Body of pancreas (tissue), 4 donors: ENCODE measurements around the gene PRKG1. TPM values are rescaled to one million over a fixed set of nuclear protein-coding genes. Genes with fewer than 3 reads are reported as not detected.

ENCODE experiments used
- ATAC-seq: fragments of 150-250 bp; one replicate; pipeline ENCODE4 v1.9.1; 2016
- DNase-seq, 4 donors: peaks; one replicate each; pipeline ENCODE4 v3.0.0-alpha.2; 2019
- H3K27ac ChIP-seq, 4 donors: fragments of 200-600 bp; sonication (generic); 1 replicate in 3 of 4; 2 replicates in 1 of 4; pipeline versions ENCODE4 v1.5.1 to v1.6.1; 2016 to 2019; ENCODE audit warnings: mild to moderate bottlenecking in 1 of 4, mixed read lengths in 1 of 4, moderate library complexity in 1 of 4
- H3K27me3 ChIP-seq, 2 donors: fragments of 200-600 bp; sonication (generic); one replicate each; pipeline ENCODE4 v1.6.0; 2016; ENCODE audit warnings: mild to moderate bottlenecking in 1 of 2
- H3K36me3 ChIP-seq, 2 donors: fragments of 200-600 bp; sonication (generic); replicated peaks in 1 of 2; 2 replicates each; pipeline ENCODE4 v1.5.1; 2016; ENCODE audit warnings: low read depth in 2 of 2; ENCODE audit not compliant: insufficient read depth in 1 of 2
- H3K4me1 ChIP-seq: fragments of 200-600 bp; sonication (generic); one replicate; pipeline ENCODE4 v1.6.0; 2016
- H3K4me3 ChIP-seq, 2 donors: fragments of 200-600 bp; sonication (generic); 1 replicate in 1 of 2; 2 replicates in 1 of 2; pipeline ENCODE4 v1.5.1; 2016 to 2019
- H3K9me3 ChIP-seq, 3 donors: fragments of 200-600 bp; sonication (generic); 1 replicate in 2 of 3; 2 replicates in 1 of 3; pipeline ENCODE4 v1.5.1; 2016
- CTCF ChIP-seq, 7 experiments: fragments of 450-650 bp in 4 of 7; fragments of 200-600 bp in 3 of 7; sonication (generic) in 3 of 7; IDR thresholded peaks; one replicate each; pipeline ENCODE4 v1.5.1; 2016 to 2019; ENCODE audit warnings: antibody characterized with exemption in 7 of 7
- POLR2A ChIP-seq, 3 donors: fragments of 450-650 bp; IDR thresholded peaks; one replicate each; pipeline ENCODE4 v1.6.1; 2016; ENCODE audit warnings: antibody characterized with exemption in 3 of 3, mild to moderate bottlenecking in 2 of 3
- WGBS, 2 donors: methylation state at CpG; one replicate each; pipeline ENCODE4 v1.1.5; 2017; 5-methylcytosine and 5-hydroxymethylcytosine counted together
- intact Hi-C: fragments of 100-400 bp; cut with DNase I; formaldehyde crosslinking; loops from one replicate; pipeline ENCODE4 v1.15.1; 2023
- total RNA-seq, 2 donors: library from RNA; depleted of rRNA; stranded (reverse); fragments of >200 nt; gene quantifications; one replicate each; pipeline ENCODE4 v1.1.0, GENCODE V29; 2016

The PRKG1 gene
- total RNA-seq, 2 donors from 2014 or later = 14.2 to 18.9 TPM

- Histone ChIP-seq H3K4me1 (peaks cover 4% of the 10 kb centered on the region), H3K9me3 (no peaks in the 10 kb centered on the region), H3K27ac (no peak overlapping the region), H3K36me3 (no peaks in the 10 kb centered on the region), H3K27me3 (no peaks in the 10 kb centered on the region), H3K4me3 (no peak overlapping the region)
- no peak for ATAC-seq
- intact Hi-C loops = no loop called here
- TF ChIP-seq POLR2A (IDR thresholded peaks at IDR 0.05) = no peak
- DNase-seq = no peak
These were observed 597.8 kb downstream of the PRKG1 start for GRCh38 chr10:51672039-51672535.

- Histone ChIP-seq H3K27ac (no peak overlapping the region), H3K4me1 (no peaks in the 10 kb centered on the region), H3K27me3 (no peaks in the 10 kb centered on the region), H3K4me3 (no peak overlapping the region), H3K9me3 (no peaks in the 10 kb centered on the region), H3K36me3 (no peaks in the 10 kb centered on the region)
- DNase-seq (no peak), ATAC-seq (no peak)
- no peak for TF ChIP-seq POLR2A (IDR thresholded peaks at IDR 0.05)
- no peak for TF ChIP-seq CTCF (IDR thresholded peaks at IDR 0.05)
- intact Hi-C loops = no loop called here
These were observed 600.8 kb downstream of the PRKG1 start for GRCh38 chr10:51675088-51675487.

GRCh38 chr10:51679841-51680240 is 605.6 kb downstream of the PRKG1 start:
- DNase-seq (no peak), ATAC-seq (no peak)
- WGBS, 2 donors = 75 to 82% methylated on average over 6 of the region's 6 CpGs
- no peaks in the 10 kb centered on the region for H3K9me3 ChIP-seq
- no peak overlapping the region for H3K4me3 ChIP-seq
- intact Hi-C loops = no loop called here
- H3K4me1 ChIP-seq = peaks cover 6% of the 10 kb centered on the region
- no peak overlapping the region for H3K27ac ChIP-seq
- H3K36me3 ChIP-seq = no peaks in the 10 kb centered on the region
- H3K27me3 ChIP-seq = no peaks in the 10 kb centered on the region
- TF ChIP-seq POLR2A (IDR thresholded peaks at IDR 0.05) (no peak), CTCF (IDR thresholded peaks at IDR 0.05) (no peak)

- Histone ChIP-seq H3K27ac (no peak overlapping the region), H3K27me3 (no peaks in the 10 kb centered on the region), H3K4me1 (peaks cover 6% of the 10 kb centered on the region), H3K36me3 (no peaks in the 10 kb centered on the region), H3K4me3 (no peak overlapping the region), H3K9me3 (no peaks in the 10 kb centered on the region)
- 70 to 82% methylated on average over 4 of the region's 4 CpGs for WGBS, 2 donors
- TF ChIP-seq CTCF (IDR thresholded peaks at IDR 0.05) (no peak), POLR2A (IDR thresholded peaks at IDR 0.05) (no peak)
- ATAC-seq = peak; percentile 47
- intact Hi-C loops = no loop called here
- peak in 1 of 4 donors; percentile 13 for DNase-seq
These were observed 608.9 kb downstream of the PRKG1 start for GRCh38 chr10:51683031-51683691.

- TF ChIP-seq CTCF (IDR thresholded peaks at IDR 0.05) = no peak
- no peak for TF ChIP-seq POLR2A (IDR thresholded peaks at IDR 0.05)
- Histone ChIP-seq H3K36me3 (no peaks in the 10 kb centered on the region), H3K4me1 (peaks cover 11% of the 10 kb centered on the region), H3K4me3 (no peak overlapping the region), H3K9me3 (no peaks in the 10 kb centered on the region), H3K27me3 (no peaks in the 10 kb centered on the region), H3K27ac (no peak overlapping the region)
- no peak for ATAC-seq
- intact Hi-C loops = no loop called here
- 84 to 87% methylated on average over 2 of the region's 2 CpGs for WGBS, 2 donors
- no peak for DNase-seq
These were observed 611.5 kb downstream of the PRKG1 start for GRCh38 chr10:51685768-51686167.
